Measurements from ENCODE around the gene STON1.

Gene STON1

DNA sequence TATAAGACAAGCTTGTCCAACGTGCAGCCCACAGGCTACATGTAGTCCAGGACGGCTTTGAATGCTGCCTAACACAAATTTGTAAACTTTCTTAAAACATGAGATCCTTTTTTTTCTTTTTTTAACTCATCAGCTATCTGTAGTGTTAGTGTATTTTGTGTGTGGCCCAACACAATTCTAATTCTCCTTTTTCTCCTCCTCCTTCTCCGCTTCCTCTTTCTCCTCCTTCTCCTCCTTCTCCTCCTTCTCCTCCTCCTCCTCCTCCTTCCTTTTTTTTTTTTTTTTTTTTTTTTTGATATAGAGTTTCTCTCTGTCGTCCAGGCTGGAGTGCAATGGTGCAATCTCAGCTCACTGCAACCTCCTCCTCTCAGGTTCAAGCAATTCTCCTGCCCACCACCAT lies 48.4 kb downstream of the STON1 start:
- no peak overlapping the region for H3K9ac ChIP-seq (ENCODE audit: low read length)
- H3K36me3 ChIP-seq (ENCODE audit: low read length), result no peaks in the 10 kb centered on the region
- no peak overlapping the region for H3K4me2 ChIP-seq (ENCODE audit: low read depth, low read length, poor library complexity, severe bottlenecking)
- H3K9me3 ChIP-seq (ENCODE audit: insufficient read depth, low read length), result no peaks in the 10 kb centered on the region
- H2AFZ ChIP-seq (ENCODE audit: low read depth, low read length, severe bottlenecking), result no peak overlapping the region
- H4K20me1 ChIP-seq (ENCODE audit: low read depth, low read length), result no peaks in the 10 kb centered on the region
- no peaks in the 10 kb centered on the region for H3F3A ChIP-seq (ENCODE audit: insufficient read depth)
- no peak overlapping the region for H3K4me3 ChIP-seq (ENCODE audit: insufficient read depth, low read length, poor library complexity, severe bottlenecking)
- no peaks in the 10 kb centered on the region for H3K9me2 ChIP-seq (replicated peaks; ENCODE audit: insufficient read depth, low read length)
- no peaks in the 10 kb centered on the region for H3K27me3 ChIP-seq (ENCODE audit: low read length)
- no peak overlapping the region for H3K27ac ChIP-seq (ENCODE audit: low read depth, low read length)
- no peaks in the 10 kb centered on the region for H3K79me2 ChIP-seq (ENCODE audit: insufficient read depth, low read length)
- no peak for TF ChIP-seq EZH2phosphoT487 (conservative IDR thresholded peaks at IDR 0.05; ENCODE audit: low read length)
- TF ChIP-seq, protein P1, sequence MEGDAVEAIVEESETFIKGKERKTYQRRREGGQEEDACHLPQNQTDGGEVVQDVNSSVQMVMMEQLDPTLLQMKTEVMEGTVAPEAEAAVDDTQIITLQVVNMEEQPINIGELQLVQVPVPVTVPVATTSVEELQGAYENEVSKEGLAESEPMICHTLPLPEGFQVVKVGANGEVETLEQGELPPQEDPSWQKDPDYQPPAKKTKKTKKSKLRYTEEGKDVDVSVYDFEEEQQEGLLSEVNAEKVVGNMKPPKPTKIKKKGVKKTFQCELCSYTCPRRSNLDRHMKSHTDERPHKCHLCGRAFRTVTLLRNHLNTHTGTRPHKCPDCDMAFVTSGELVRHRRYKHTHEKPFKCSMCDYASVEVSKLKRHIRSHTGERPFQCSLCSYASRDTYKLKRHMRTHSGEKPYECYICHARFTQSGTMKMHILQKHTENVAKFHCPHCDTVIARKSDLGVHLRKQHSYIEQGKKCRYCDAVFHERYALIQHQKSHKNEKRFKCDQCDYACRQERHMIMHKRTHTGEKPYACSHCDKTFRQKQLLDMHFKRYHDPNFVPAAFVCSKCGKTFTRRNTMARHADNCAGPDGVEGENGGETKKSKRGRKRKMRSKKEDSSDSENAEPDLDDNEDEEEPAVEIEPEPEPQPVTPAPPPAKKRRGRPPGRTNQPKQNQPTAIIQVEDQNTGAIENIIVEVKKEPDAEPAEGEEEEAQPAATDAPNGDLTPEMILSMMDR (IDR thresholded peaks at IDR 0.05; ENCODE audit: insufficient read depth, low read length, poor library complexity, severe bottlenecking), result no peak

DNA sequence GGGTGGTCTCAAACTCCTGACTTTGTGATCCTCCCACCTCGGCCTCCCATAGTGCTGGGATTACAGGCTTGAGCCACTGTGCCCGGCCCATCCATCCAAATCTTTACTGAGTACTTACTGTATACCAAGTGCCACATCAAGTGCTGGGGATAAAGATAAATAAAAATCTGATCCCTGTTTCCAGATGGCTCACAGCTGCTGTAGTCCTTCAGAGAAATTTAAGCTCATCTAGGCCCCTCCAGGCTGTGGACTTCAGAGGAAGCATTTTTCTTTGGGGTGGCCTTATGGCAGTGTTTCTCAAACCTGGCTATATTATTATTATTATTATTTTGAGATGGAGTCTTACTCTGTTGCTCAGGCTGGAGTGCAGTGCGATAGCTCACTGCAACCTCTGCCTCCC lies 54.0 kb downstream of the STON1 start:
- TF ChIP-seq, protein P1 (IDR thresholded peaks at IDR 0.05; ENCODE audit: insufficient read depth, low read length, poor library complexity, severe bottlenecking), result no peak
- TF ChIP-seq EZH2phosphoT487 (conservative IDR thresholded peaks at IDR 0.05; ENCODE audit: low read length), result no peak
- Histone ChIP-seq H3K27ac (ENCODE audit: low read depth, low read length) (no peak overlapping the region), H3K4me3 (ENCODE audit: insufficient read depth, low read length, poor library complexity, severe bottlenecking) (no peak overlapping the region), H3K79me2 (ENCODE audit: insufficient read depth, low read length) (no peaks in the 10 kb centered on the region), H3K9me2 (replicated peaks; ENCODE audit: insufficient read depth, low read length) (no peaks in the 10 kb centered on the region), H3F3A (ENCODE audit: insufficient read depth) (no peaks in the 10 kb centered on the region), H3K4me2 (ENCODE audit: low read depth, low read length, poor library complexity, severe bottlenecking) (no peak overlapping the region), H2AFZ (ENCODE audit: low read depth, low read length, severe bottlenecking) (no peak overlapping the region), H3K36me3 (ENCODE audit: low read length) (no peaks in the 10 kb centered on the region), H3K9ac (ENCODE audit: low read length) (no peak overlapping the region), H3K27me3 (ENCODE audit: low read length) (no peaks in the 10 kb centered on the region), H4K20me1 (ENCODE audit: low read depth, low read length) (no peaks in the 10 kb centered on the region), H3K9me3 (ENCODE audit: insufficient read depth, low read length) (no peaks in the 10 kb centered on the region)

DNA sequence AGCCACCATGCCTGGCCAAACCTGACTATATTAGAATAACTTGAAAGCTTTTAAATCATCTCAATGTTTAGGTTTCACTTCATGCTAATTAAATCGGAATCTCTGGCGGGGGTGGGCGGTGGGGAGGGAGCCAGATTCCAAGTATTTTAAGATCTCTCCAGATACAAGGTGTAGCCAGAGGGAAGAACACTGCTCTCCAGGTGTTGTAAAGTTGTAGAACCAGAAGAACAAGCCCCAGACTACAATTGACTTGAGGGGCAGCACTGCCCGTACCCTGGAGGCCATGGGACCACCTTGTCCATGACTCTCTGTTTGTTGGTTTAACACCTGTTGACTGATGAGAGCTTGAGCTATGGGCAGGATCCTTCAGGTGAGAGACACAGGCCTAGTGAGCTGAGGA lies 54.6 kb downstream of the STON1 start:
- H3K4me3 ChIP-seq (ENCODE audit: insufficient read depth, low read length, poor library complexity, severe bottlenecking), result no peak overlapping the region
- no peaks in the 10 kb centered on the region for H4K20me1 ChIP-seq (ENCODE audit: low read depth, low read length)
- H3K36me3 ChIP-seq (ENCODE audit: low read length), result no peaks in the 10 kb centered on the region
- H3K9me2 ChIP-seq (replicated peaks; ENCODE audit: insufficient read depth, low read length), result no peaks in the 10 kb centered on the region
- H3K9me3 ChIP-seq (ENCODE audit: insufficient read depth, low read length), result no peaks in the 10 kb centered on the region
- no peak overlapping the region for H3K27ac ChIP-seq (ENCODE audit: low read depth, low read length)
- no peaks in the 10 kb centered on the region for H3K27me3 ChIP-seq (ENCODE audit: low read length)
- no peak overlapping the region for H3K4me2 ChIP-seq (ENCODE audit: low read depth, low read length, poor library complexity, severe bottlenecking)
- no peak overlapping the region for H2AFZ ChIP-seq (ENCODE audit: low read depth, low read length, severe bottlenecking)
- TF ChIP-seq EZH2phosphoT487 (conservative IDR thresholded peaks at IDR 0.05; ENCODE audit: low read length), result no peak
- TF ChIP-seq, protein P1 (IDR thresholded peaks at IDR 0.05; ENCODE audit: insufficient read depth, low read length, poor library complexity, severe bottlenecking), result no peak
- no peaks in the 10 kb centered on the region for H3F3A ChIP-seq (ENCODE audit: insufficient read depth)
- no peak overlapping the region for H3K9ac ChIP-seq (ENCODE audit: low read length)
- H3K79me2 ChIP-seq (ENCODE audit: insufficient read depth, low read length), result no peaks in the 10 kb centered on the region
